NCI-H748 treated with DMSO at 0.1 percent for 48 hours (cell line): Measurements from ENCODE around the gene BLOC1S1.

Experiments used
- DNase-seq: peaks from one replicate; lab custom pipeline; 2025; lab: John Stamatoyannopoulos, UW

The BLOC1S1 gene

DNA sequence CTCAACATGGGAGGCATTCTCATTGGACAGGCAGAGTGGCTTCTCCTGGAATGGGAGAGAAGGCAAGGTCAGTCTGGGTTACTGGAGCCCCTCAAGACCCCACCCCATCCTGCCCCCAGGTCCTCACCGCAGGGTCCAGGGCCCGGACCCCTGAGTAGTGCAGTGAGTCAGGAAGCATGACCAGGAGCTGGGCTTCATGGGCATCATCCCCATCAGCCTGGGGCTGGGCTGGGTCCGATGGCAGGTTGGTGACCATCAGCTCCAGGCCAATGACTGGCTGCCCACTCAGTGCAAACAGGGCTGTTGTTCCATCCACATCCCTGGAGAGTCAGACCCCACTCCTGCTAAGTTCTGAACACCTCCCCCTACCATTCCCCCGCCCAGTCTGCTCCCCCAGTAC, 21.2 kb upstream of the BLOC1S1 start:
- DNase-seq, result no peak

DNA sequence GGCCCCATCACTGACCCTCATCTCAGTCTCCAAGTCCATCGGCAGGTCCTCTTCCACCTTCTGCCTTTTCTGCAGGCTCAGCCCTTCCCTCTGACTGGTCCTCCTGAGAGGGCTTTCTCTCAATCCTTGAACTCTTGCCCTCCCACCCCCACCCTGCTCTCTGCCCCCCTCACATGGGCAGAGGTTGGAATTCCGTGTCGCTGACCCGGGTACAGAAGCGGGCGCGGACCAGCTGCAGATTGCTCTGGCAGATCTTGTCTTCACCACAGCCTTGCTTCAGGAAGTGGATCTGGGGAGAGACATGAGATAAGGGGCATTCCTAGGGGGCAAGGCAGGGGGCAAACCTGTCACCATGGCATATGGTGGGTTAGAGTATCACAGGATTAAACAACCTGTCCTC, 20.5 kb upstream of the BLOC1S1 start:
- no peak for DNase-seq

- no peak for DNase-seq
These were observed 19.7 kb upstream of the BLOC1S1 start for GRCh38 chr12:55696141-55696540.

- no peak for DNase-seq
These were observed 18.9 kb upstream of the BLOC1S1 start for GRCh38 chr12:55696796-55697462.

DNA sequence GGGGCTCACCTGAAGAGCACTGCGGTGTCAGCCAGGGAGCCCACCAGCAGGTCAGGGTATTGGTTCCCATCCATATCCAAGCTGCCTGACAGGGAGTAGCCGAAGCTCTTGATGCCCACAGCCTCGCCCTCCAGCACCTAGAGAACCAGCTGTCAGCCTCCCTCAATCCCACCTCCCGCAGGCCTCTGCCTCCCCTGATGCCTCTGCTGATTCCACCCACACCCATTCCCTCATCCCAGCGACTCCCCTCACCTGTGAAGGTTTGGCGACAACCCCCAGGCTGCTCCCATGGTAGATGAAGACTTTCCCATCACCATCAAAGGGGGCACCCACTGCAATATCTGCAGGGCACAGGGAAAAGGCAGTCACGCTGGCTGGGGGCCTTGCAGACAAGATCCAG, 18.2 kb upstream of the BLOC1S1 start:
- no peak for DNase-seq

GRCh38 chr12:55698241-55698955, 17.4 kb upstream of the BLOC1S1 start:
- no peak for DNase-seq

GRCh38 chr12:55698965-55699364, 16.9 kb upstream of the BLOC1S1 start:
- DNase-seq, result no peak

DNA sequence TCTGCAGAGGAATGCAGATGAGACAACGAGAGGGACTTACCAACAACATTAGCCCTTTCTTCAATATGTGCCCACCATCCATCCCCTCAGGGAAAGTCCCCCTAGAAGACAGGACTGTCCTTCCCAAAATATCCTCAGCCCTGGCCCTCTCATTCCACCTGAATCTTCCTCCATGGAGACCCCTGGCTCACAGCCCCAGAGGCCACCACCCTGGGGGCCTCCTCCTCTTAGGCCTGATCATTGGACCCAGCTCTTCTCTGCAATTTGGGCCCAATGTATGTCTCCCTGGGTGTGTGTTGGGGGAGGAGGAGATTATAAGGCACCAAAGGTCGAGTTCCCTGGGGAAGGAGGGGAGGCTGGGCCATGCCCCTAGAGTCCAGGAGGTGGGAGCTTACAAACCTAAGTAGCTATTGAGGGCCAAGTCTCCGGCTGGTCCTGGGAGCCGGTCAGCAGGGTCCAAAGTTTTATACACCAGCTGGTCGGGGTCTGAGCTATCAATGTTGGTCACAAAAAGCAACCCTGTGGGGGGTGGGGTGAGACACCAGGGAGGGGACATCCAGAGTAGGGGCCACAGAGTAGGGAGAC, 16.3 kb upstream of the BLOC1S1 start:
- no peak for DNase-seq

- DNase-seq, result no peak
These were observed 15.4 kb upstream of the BLOC1S1 start for GRCh38 chr12:55700255-55701018.

DNA sequence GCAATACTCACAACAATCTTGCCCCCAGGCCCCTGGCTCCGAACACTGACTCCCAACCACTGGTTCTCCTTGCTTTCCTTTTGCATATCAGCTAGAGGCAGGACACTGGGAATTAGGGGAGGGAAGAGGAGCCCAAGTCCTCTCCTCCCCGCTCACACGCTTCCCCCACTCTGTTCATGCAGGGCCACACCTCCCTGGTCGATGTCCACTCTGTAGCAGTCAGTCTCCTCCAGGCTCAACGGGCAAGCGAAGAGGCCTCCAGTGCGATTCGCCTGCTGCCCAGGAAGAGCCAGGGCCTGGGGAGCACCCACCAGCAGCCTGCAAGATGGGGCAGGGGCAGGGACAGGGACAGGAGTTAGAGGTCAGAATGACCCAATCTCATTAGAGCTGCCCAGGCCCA, 13.0 kb upstream of the BLOC1S1 start:
- no peak for DNase-seq

- no peak for DNase-seq
These were observed 12.6 kb upstream of the BLOC1S1 start for GRCh38 chr12:55703288-55703687.

- no peak for DNase-seq
These were observed 11.7 kb upstream of the BLOC1S1 start for GRCh38 chr12:55703901-55704761.

DNA sequence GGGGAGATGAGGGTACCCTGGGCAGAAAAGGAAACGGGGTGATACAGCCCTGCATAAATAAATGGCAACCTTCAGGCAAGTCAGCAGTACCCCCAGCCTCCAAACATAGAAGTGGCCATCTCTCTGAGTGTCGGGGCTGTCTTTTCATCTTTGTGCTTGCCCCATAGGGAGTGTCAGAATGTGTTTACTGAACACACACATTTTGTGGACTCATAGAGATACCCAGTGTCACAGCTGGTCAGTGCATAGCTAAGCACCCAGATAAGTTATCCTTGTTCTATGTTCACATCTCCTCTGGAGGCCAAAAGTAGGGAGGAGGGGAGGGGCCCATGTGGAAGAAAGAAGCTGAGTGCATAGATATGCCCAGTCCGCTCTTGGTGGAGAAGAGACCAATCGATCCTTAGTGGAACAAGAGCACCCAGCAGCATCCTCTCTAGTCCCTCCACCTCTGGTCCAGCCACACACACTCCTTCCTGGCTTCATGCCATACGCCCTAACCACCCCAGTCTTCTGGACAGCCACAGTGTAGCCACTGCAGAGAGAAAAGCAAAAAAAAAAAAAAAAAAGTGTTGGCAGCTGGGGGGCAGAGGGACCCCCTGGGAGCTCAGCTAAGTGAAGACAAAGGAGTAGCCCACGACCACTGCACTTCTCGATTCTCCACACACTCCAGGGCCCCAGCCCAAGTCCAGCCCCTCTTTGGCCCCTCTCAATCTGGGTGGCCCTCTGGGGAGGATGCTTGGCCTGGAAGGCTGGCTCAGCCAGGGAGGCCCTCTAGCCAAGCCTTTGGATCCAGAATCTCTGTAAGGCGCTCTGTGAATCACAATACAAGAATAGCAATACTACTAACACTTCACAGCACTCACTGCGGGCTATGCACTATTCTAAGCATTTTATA, 10.8 kb upstream of the BLOC1S1 start:
- no peak for DNase-seq

DNA sequence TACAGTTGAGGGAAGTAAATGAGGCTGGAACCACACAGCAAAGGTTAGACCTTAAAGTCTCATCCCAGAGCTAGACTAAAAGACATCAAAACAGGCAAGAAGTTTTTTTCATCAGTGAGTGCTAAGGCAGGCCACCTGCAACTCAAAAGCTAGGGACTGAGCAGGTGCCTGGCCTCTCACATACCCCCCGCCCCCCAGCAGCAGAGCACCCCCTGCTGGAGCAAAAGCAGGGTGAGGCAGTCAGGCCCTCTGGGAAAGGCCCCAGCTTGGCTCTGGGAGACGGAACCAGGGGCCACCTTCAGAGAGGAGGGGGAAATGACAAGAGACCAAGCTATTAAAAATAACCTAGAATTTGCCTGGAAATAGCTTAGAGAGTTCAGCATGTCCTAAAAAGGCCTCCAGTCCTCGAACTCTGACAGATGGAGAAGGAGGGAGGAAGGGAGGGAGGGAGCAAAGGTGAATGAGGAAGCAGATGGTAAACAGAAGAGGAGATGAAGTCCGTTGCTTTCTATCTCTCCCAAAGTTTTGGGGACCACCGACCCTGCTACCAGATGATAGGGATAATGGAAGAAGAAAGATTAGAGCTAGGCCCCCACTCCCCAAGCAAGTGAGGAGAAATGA, 10.0 kb upstream of the BLOC1S1 start:
- DNase-seq, result no peak

- no peak for DNase-seq
These were observed 9.2 kb upstream of the BLOC1S1 start for GRCh38 chr12:55706568-55707218.

DNA sequence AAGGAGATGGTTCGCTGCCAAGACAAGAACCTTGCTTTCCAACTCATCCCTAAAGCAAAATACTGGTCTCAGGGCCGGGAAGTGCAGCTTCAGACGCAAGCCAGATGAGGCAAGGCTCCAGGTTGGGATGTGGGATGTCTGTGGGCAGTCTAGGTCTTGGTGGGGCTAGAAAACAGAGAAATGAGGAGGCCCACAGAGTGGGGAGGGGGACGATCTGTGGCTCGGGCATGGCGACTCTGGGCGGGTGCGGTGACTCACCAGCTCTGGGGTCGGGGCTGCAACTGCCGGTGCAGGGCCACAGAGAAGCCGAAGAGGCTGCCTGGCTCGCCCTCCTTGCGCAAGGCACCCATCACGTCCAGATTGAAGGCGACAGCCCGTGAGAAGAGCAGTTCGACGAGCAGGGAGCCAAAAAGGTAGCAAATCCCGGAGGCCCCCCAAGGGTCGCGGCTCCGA, 8.6 kb upstream of the BLOC1S1 start:
- no peak for DNase-seq

- DNase-seq, result peak; percentile 78
These were observed 7.8 kb upstream of the BLOC1S1 start, which contains the start of gene ITGA7 for GRCh38 chr12:55707841-55708694. Gene ITGA7, minus strand, starts transcription at chr12:55707904. Its CDS starts 222 bp downstream, at chr12:55707682.

DNA sequence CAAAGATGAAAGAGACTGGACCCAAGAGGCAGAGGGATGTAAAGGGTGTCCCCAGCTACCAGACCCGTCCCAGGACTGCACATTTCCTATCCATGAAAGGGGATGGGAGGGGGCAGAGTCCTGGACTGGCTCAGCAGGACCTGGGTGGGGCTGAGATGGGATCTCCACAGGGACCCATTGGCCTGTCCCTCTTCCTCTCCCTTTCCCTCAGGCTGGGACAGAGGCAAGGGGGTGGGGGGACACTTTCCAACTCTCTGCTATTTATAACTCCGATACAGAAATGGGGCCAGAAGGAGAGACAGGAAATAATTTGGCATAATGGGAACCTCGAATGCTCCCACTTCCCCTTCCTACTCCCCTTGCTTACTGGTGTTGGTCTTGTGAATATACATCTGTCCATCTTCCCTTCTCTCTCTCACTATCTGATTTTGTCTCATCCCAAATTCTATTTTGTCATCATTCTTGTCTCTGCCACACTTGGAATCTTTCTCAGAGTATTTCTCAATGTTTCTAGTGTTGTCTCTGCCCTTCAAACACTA, 7.1 kb upstream of the BLOC1S1 start:
- DNase-seq, result no peak
